ENCODE results near the gene VPS54.

Gene VPS54

GRCh38 chr2:64019083-64019974 lies at the start of gene VPS54:
TSS of gene VPS54 (minus strand) at chr2:64019428. CDS start at chr2:63983999, 35,429 bp downstream.
- no peaks in the 10 kb centered on the region for H3K27me3 Mint-ChIP-seq

DNA sequence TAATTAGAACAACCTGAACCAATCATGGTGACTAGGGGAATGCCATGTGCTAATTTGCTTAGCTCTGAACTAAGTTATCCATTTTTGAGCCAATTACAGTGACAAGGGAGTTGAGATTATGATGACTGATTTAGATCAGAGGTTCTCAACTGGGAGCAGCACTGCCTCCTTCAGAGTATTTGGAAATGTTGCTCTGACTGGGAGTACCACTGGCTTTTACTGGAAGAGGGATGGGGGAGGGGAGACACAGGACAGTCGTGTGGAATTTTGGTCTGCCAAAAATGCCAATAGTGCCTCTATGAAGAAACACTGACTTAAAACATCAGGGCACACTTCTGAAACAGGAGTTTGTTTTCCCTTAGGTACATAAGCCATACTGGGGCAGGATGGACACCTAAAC lies 48.1 kb upstream of the VPS54 start:
- Mint-ChIP-seq H3K4me3 (no peak overlapping the region), H3K9me3 (no peaks in the 10 kb centered on the region), H3K27me3 (no peaks in the 10 kb centered on the region), H3K4me1 (peaks cover 7% of the 10 kb centered on the region), H3K36me3 (no peaks in the 10 kb centered on the region), H3K27ac (no peak overlapping the region)
- DNase-seq (ENCODE audit: low spot score in 2 of 2) (no peak), ATAC-seq (ENCODE audit: low read depth) (no peak)

More at GRCh38 chr2:64019083-64019974, at the start of gene VPS54:
- peaks cover 27% of the 10 kb centered on the region for H3K4me1 Mint-ChIP-seq
- H3K27ac Mint-ChIP-seq, result peak within 1 kb of the TSS; percentile 96
- H3K4me3 Mint-ChIP-seq, result peak within 1 kb of the TSS; percentile 98
- no peaks in the 10 kb centered on the region for H3K9me3 Mint-ChIP-seq
- ATAC-seq (ENCODE audit: low read depth) (peak; percentile 82), DNase-seq (ENCODE audit: low spot score in 2 of 2) (peak; percentile 52 to 65)
- no peaks in the 10 kb centered on the region for H3K36me3 Mint-ChIP-seq

GRCh38 chr2:64065516-64065915 lies 46.3 kb upstream of the VPS54 start:
- peak overlapping the region; percentile 14 for H3K27ac Mint-ChIP-seq
- DNase-seq (ENCODE audit: low spot score in 2 of 2) (no peak), ATAC-seq (ENCODE audit: low read depth) (no peak)
- H3K9me3 Mint-ChIP-seq, result no peaks in the 10 kb centered on the region
- no peaks in the 10 kb centered on the region for H3K36me3 Mint-ChIP-seq
- H3K4me3 Mint-ChIP-seq, result no peak overlapping the region
- peaks cover 7% of the 10 kb centered on the region for H3K4me1 Mint-ChIP-seq
- H3K27me3 Mint-ChIP-seq, result no peaks in the 10 kb centered on the region

DNA sequence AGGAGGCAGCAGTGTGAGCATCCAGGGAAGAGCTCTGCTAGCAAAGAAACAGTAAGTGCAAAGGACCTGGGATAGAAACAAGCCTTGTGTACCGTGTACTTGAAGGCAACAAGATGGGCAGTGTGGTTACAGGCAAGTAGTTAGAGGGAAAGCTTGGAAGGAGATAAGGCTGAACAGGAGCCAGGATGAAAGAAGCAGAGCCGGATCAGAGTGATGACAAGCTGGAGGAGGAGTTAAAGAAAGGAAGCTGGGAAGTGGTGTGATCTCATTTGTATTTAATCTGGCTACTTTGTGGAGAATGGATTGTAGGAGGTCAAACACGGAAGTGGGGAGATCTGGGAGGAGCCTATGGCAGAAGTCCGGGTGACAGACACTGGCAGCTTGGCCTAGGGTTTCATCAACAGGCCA lies 44.7 kb upstream of the VPS54 start:
- Mint-ChIP-seq H3K27me3 (no peaks in the 10 kb centered on the region), H3K4me1 (peaks cover 7% of the 10 kb centered on the region), H3K36me3 (no peaks in the 10 kb centered on the region), H3K27ac (peak overlapping the region; percentile 1), H3K9me3 (no peaks in the 10 kb centered on the region), H3K4me3 (no peak overlapping the region)
- ATAC-seq (ENCODE audit: low read depth) (no peak), DNase-seq (ENCODE audit: low spot score in 2 of 2) (no peak)

DNA sequence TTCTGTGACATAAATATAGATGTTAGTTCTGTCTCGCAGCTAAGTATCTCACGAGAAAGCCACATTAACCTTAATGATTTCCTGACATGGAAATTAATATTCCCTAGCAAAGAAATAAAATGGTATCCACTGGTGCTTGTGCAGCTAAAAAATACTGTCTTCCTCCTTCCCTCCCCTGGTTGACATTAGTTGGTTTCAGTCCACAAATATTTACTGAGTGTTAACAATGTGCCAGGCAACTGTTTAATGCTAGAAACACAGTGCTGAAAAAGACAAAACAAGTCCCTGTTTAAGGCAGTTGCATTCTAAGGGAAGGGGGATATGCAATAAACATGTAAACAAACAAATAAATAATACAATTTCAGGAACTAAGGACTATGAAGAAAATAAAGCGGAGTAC lies 44.2 kb upstream of the VPS54 start:
- no peak for ATAC-seq (ENCODE audit: low read depth)
- no peak overlapping the region for H3K4me3 Mint-ChIP-seq
- H3K27ac Mint-ChIP-seq, result peak overlapping the region; percentile 1

DNA sequence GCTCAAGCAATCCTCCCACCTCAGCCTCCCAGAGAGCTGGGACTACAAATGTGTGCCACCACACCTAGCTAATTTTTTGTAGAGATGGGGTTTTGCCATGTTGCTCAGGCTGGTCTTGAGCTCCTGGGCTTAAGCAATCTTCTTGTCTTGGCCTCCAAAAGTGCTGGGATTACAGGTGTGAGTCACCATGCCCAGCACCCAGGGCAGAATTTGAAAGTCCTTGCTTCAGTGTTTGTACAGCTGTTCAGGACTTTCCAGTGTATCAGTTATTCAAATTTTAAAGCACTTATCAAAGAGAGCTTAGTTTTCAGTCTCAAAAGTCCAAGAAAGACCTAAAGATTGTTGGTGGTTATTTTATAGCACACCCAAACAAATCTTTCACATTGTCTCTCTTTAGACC lies 43.6 kb upstream of the VPS54 start:
- H3K27me3 Mint-ChIP-seq, result no peaks in the 10 kb centered on the region
- H3K27ac Mint-ChIP-seq, result no peak overlapping the region
- no peaks in the 10 kb centered on the region for H3K36me3 Mint-ChIP-seq
- H3K9me3 Mint-ChIP-seq, result no peaks in the 10 kb centered on the region
- DNase-seq (ENCODE audit: low spot score in 2 of 2) (no peak), ATAC-seq (ENCODE audit: low read depth) (no peak)
- no peak overlapping the region for H3K4me3 Mint-ChIP-seq
- peaks cover 7% of the 10 kb centered on the region for H3K4me1 Mint-ChIP-seq

More for the DNA sequence above, 44.2 kb upstream of the VPS54 start:
- Mint-ChIP-seq H3K27me3 (no peaks in the 10 kb centered on the region), H3K9me3 (no peaks in the 10 kb centered on the region), H3K4me1 (peaks cover 7% of the 10 kb centered on the region), H3K36me3 (no peaks in the 10 kb centered on the region)
- no peak for DNase-seq (ENCODE audit: low spot score in 2 of 2)

- ATAC-seq (ENCODE audit: low read depth) (no peak), DNase-seq (ENCODE audit: low spot score in 2 of 2) (no peak)
- Mint-ChIP-seq H3K27me3 (no peaks in the 10 kb centered on the region), H3K4me1 (peaks cover 10% of the 10 kb centered on the region), H3K4me3 (no peak overlapping the region), H3K36me3 (no peaks in the 10 kb centered on the region), H3K9me3 (no peaks in the 10 kb centered on the region), H3K27ac (no peak overlapping the region)
Observed at GRCh38 chr2:64059270-64059669, 40.0 kb upstream of the VPS54 start.

DNA sequence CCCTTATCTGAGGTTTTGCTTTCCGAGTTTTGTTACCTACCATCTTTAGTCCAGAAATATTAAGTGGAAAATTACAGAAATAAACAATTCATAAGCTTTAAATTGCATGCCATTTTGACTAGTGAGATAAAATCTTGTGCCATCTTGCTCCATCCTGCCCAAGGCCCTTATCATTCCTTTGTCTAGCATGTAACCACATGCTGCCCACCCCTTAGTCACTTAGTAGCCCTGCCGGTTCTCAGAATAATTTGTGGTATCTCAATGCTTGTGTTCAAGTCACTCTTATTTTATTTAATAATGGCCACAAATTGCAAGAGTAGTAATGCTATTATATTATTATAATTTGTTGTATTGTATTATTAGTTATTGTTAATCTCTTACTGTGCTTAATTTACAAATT lies 36.8 kb upstream of the VPS54 start:
- Mint-ChIP-seq H3K4me3 (no peak overlapping the region), H3K4me1 (peaks cover 8% of the 10 kb centered on the region), H3K27ac (no peak overlapping the region), H3K9me3 (no peaks in the 10 kb centered on the region), H3K36me3 (no peaks in the 10 kb centered on the region), H3K27me3 (no peaks in the 10 kb centered on the region)
- DNase-seq (ENCODE audit: low spot score in 2 of 2) (no peak), ATAC-seq (ENCODE audit: low read depth) (no peak)

DNA sequence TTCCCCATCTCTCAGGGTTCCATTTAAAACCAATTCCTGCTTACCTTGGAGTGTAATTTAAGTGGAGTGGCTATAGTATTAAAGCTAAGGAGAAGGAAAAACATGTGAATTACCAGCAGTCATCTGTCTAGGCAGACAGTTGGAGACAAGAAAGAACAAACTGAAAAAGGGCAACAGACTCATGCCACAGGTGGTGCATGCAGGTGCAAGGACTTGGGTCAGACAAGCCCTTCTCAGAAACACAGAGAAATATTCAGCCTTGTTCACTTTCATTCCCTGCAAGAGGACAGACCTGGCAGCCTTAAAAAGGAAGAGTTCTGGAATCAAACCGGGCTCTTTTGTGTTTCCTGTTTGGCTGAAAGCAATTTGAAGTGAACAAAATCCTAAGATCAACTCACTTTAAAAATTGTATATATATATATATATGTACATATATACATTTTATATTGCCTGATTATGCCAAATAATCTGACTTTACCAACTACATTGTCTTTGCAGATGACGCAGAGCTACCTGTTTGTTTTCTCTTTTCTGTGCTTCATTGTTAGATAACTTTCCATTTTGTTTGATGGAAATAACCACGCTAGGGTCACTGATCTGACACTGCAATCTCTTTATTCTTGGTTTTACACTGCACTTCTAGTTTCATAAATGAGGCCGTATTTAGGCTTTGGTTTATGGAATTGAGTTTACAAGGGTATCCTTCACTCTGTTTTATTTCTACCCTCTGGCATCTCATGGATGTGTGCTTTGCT lies 35.1 kb upstream of the VPS54 start:
- Mint-ChIP-seq H3K36me3 (no peaks in the 10 kb centered on the region), H3K4me1 (peaks cover 15% of the 10 kb centered on the region), H3K4me3 (no peak overlapping the region), H3K27ac (no peak overlapping the region), H3K9me3 (no peaks in the 10 kb centered on the region), H3K27me3 (no peaks in the 10 kb centered on the region)
- DNase-seq (ENCODE audit: low spot score in 2 of 2), result no peak
- ATAC-seq (ENCODE audit: low read depth), result no peak

DNA sequence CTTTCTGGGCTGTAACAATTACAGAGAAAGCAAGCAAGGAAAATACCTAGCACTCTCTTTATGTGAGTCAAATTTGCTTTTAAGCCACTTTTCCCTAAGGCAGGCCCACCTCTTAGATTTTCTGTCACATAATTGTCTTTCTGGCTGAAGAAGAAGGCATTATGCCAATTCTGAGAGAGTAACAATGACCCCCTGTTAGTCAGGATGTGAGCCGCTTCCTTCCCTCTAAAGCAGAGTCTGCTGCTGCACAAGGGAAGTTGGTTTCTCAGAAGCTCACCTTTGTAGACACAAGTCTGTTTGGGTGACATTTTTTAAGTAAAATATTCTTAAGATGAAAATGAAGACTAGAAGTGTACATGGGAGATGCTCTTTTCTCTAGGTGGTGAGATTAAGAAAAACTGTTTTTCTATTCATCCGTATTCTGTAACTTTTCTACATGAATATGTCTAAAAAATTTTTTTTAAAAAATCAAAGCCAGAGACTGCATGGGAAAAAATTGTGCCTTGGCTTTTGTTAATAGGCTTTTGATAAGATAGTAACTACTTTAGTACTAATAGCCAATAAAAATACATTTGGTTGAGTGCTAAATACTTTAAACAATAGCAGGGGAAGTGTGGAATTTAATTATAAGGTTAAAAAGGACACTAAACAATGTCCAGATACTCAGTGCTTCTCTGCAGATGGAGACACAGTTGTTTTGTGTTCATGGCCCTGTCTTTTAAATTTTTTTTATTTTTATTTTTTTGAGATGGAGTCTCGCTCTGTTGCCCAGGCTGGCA lies 33.4 kb upstream of the VPS54 start:
- no peak for DNase-seq (ENCODE audit: low spot score in 2 of 2)
- no peaks in the 10 kb centered on the region for H3K36me3 Mint-ChIP-seq
- H3K4me3 Mint-ChIP-seq, result no peak overlapping the region
- peaks cover 15% of the 10 kb centered on the region for H3K4me1 Mint-ChIP-seq
- no peak overlapping the region for H3K27ac Mint-ChIP-seq
- H3K27me3 Mint-ChIP-seq, result no peaks in the 10 kb centered on the region
- H3K9me3 Mint-ChIP-seq, result no peaks in the 10 kb centered on the region
- no peak for ATAC-seq (ENCODE audit: low read depth)

GRCh38 chr2:64049633-64050220 lies 30.5 kb upstream of the VPS54 start:
- peaks cover 12% of the 10 kb centered on the region for H3K4me1 Mint-ChIP-seq
- DNase-seq (ENCODE audit: low spot score in 2 of 2) (peak; percentile 43 to 67), ATAC-seq (ENCODE audit: low read depth) (peak; percentile 95)
- H3K27ac Mint-ChIP-seq, result no peak overlapping the region
- no peaks in the 10 kb centered on the region for H3K36me3 Mint-ChIP-seq
- no peak overlapping the region for H3K4me3 Mint-ChIP-seq
- no peaks in the 10 kb centered on the region for H3K27me3 Mint-ChIP-seq
- H3K9me3 Mint-ChIP-seq, result no peaks in the 10 kb centered on the region

GRCh38 chr2:64045938-64046337 lies 26.7 kb upstream of the VPS54 start:
- DNase-seq (ENCODE audit: low spot score in 2 of 2) (no peak), ATAC-seq (ENCODE audit: low read depth) (no peak)
- no peak overlapping the region for H3K27ac Mint-ChIP-seq
- H3K9me3 Mint-ChIP-seq, result no peaks in the 10 kb centered on the region
- no peaks in the 10 kb centered on the region for H3K36me3 Mint-ChIP-seq
- H3K4me1 Mint-ChIP-seq, result peaks cover 7% of the 10 kb centered on the region
- no peak overlapping the region for H3K4me3 Mint-ChIP-seq
- H3K27me3 Mint-ChIP-seq, result no peaks in the 10 kb centered on the region

GRCh38 chr2:64040161-64040560 lies 20.9 kb upstream of the VPS54 start:
- Mint-ChIP-seq H3K27ac (no peak overlapping the region), H3K27me3 (peaks cover 2% of the 10 kb centered on the region), H3K9me3 (no peaks in the 10 kb centered on the region), H3K36me3 (no peaks in the 10 kb centered on the region), H3K4me3 (no peak overlapping the region), H3K4me1 (peaks cover 5% of the 10 kb centered on the region)
- ATAC-seq (ENCODE audit: low read depth) (no peak), DNase-seq (ENCODE audit: low spot score in 2 of 2) (no peak)

Data from memory B cell (primary cell).